ENCODE results near the gene KCTD1.
A peak's percentile ranks its signal among the peaks of the same experiment; 100 is the strongest.

KCTD1 gene

GRCh38 chr18:26470011-26470637 lies 78.2 kb downstream of the KCTD1 start:
- no peak for TF ChIP-seq ZFX (IDR thresholded peaks at IDR 0.05; ENCODE audit: borderline replicate concordance)
- TF ChIP-seq, protein P1, sequence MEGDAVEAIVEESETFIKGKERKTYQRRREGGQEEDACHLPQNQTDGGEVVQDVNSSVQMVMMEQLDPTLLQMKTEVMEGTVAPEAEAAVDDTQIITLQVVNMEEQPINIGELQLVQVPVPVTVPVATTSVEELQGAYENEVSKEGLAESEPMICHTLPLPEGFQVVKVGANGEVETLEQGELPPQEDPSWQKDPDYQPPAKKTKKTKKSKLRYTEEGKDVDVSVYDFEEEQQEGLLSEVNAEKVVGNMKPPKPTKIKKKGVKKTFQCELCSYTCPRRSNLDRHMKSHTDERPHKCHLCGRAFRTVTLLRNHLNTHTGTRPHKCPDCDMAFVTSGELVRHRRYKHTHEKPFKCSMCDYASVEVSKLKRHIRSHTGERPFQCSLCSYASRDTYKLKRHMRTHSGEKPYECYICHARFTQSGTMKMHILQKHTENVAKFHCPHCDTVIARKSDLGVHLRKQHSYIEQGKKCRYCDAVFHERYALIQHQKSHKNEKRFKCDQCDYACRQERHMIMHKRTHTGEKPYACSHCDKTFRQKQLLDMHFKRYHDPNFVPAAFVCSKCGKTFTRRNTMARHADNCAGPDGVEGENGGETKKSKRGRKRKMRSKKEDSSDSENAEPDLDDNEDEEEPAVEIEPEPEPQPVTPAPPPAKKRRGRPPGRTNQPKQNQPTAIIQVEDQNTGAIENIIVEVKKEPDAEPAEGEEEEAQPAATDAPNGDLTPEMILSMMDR (IDR thresholded peaks at IDR 0.05) = no peak
- H3K27ac ChIP-seq = no peak overlapping the region

DNA sequence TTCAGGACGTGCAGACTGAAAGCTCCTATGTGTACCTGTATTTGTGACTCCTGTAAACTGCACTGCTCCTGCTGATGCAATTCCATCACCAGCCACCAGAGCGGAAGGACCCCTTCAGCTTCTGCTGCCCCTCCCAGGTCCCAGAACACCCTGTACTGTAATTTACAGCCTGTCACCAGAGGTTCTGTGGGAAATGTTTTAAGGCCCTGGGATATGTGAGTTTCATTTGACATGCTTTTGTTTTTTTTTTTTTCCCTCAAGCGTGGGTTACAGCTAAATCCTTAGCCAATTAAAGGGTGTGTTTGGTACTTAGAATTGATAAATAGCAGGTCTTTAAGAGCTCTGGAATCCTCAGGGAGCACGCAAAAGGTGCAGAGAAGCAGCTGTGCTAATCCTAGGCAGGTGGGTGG lies 79.4 kb downstream of the KCTD1 start:
- H3K27ac ChIP-seq = no peak overlapping the region
- TF ChIP-seq, protein P1 (IDR thresholded peaks at IDR 0.05) = peak; percentile 62
- TF ChIP-seq ZFX (IDR thresholded peaks at IDR 0.05; ENCODE audit: borderline replicate concordance) = no peak

DNA sequence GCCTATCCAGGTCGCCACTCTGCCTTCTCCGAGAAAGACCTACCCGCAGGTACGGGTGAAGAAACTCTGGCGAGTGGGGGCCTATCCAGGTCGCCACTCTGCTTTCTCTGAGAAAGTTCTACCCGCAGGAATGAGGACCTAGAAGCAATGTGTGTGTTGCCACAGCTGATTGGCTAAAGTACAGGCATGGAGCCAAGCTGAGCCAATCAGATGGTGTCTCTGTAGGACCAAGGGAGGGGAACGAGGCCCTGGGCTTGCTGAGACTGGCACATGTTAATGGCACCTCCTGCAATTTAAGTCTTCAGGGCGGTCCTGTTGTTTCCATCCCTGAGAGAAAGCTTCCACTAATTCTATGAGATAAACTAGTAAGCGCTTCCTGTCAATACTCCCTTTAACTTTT lies 82.3 kb downstream of the KCTD1 start:
- no peak overlapping the region for H3K27ac ChIP-seq
- no peak for TF ChIP-seq ZFX (IDR thresholded peaks at IDR 0.05; ENCODE audit: borderline replicate concordance)
- TF ChIP-seq, protein P1 (IDR thresholded peaks at IDR 0.05) = no peak

DNA sequence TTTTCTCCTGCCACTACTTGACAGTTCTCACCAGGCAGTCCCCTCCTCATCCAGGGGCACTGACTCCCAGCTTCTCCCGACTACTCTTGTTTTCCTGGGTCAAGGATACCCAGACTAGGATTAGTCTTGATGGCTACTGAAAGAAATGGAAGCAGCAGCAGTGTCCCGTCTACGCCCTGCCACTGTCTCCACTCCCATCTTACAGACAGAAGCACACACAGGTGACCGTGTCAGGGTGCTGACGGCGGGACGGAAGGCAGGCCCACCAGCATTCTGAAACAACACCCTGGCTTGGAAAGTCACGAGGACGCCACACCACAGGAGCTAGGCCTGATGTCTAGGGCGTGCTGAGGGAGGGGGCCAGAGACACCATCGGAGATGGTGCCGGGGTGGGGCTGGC lies 82.9 kb downstream of the KCTD1 start:
- no peak for TF ChIP-seq ZFX (IDR thresholded peaks at IDR 0.05; ENCODE audit: borderline replicate concordance)
- TF ChIP-seq, protein P1 (IDR thresholded peaks at IDR 0.05) = no peak
- no peak overlapping the region for H3K27ac ChIP-seq

- no peak for TF ChIP-seq ZFX (IDR thresholded peaks at IDR 0.05; ENCODE audit: borderline replicate concordance)
- TF ChIP-seq, protein P1 (IDR thresholded peaks at IDR 0.05) = no peak
Measured at GRCh38 chr18:26464128-26465011, 84.0 kb downstream of the KCTD1 start.

DNA sequence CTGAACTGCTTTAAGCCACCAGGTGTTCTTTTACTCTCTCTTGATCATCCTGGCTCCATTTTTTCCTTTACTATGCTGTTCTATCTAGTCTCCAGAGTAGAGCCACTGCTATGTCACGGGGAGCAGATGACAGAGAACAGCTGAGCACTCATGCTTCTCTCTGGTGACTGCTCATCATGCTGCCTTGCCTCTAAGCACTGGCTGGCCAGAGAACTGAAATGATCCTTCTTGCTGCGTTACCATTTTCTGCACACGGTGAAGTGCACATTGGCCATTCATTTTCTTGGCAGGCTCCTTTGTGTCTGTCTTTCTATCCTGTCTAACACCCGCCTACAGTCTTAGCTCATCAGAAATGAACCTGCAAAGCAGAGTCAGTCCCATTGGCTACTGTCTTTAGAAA lies 86.0 kb downstream of the KCTD1 start:
- no peak overlapping the region for H3K27ac ChIP-seq
- no peak for TF ChIP-seq ZFX (IDR thresholded peaks at IDR 0.05; ENCODE audit: borderline replicate concordance)
- TF ChIP-seq, protein P1 (IDR thresholded peaks at IDR 0.05) = no peak

More at GRCh38 chr18:26464128-26465011, 84.0 kb downstream of the KCTD1 start:
- no peak overlapping the region for H3K27ac ChIP-seq

GRCh38 chr18:26461405-26461804 lies 86.9 kb downstream of the KCTD1 start:
- no peak overlapping the region for H3K27ac ChIP-seq
- no peak for TF ChIP-seq ZFX (IDR thresholded peaks at IDR 0.05; ENCODE audit: borderline replicate concordance)
- TF ChIP-seq, protein P1 (IDR thresholded peaks at IDR 0.05) = no peak
